ENCODE data around the gene KRT8.
"Not testable (repeated sequence)": the region's sequence is repeated elsewhere in the genome, so short reads cannot be mapped to it uniquely, and the experiment has no call there.

Gene KRT8

DNA sequence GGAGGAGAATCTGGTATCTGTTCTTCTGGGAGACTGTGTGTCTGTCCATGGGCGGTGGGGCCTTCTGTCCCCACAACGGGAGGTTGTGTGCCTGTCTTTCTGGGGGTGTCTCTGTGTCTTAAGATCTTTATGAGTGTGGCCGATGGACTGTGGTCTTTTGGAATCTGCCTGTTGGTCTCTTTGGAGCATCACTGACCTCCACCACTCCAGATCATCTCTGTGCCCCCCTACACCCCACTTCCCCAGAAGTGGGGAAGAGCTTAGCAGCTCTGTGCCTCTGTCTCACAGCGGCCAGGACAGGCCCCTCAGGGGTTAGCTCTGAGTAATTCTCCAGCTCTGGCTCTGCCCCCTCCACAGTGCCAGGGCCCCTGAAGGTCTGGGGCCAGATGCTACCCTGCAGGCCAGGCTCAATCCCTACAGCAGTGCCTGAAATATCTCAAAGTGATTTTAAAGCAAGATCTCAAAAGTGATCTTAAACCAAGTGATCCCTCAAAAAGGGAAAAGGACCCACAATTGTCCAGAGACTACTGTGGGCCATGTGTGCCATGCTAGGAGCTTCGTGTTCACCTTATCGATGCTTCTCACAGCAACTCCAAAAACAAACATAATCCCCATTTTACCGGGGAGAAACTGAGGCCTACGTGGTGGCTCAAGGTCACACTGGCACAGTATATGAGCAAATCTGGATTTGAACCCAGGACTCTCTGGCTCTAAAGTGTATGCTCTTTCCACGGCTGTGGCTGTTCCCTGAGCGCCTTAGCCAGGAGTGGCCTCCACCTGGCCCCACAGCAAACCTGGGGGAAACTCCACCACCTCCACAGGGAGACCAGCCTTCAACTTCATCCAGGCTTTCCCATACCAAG, 30.1 kb downstream of the KRT8 start:
- DNase-seq (ENCODE audit: low spot score), result no peak

DNA sequence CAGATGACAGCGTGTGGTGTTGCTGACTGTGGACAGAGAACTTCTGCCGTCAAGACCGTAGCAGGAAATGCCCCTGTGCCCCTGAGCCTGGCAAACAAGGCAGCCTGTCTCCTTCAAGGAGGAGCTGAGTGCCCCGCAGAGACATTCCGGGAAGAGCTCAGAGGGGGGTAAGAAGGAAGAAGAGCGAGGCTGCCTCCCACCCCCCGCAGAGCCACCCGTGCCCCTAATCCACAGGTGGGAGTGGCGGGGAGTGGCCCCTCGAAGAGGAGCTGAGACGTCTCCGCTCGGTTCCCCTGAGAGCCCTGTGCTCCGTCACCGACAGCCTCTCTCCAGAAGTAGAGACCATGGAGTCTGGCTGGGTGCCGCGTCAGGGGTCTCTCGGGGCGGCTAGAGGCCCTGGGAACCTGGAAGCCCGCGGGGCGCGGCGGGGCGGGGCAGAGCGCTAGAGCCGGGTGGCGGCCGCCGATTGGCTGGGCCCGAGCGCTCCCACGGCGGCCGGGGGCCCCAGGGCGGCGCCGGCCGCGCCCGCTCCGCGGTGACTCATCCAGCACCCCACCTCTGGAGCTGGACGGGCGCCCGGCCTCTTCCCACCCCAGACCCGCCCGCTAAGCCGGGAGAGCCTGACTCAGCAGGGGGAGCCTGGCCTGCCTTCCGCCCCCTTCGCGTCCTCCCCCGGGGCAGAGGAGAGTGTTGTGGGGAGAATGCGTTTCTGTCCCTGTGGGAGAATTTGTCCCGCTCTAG, 30.9 kb downstream of the KRT8 start:
- peak; percentile 99 for DNase-seq (ENCODE audit: low spot score)

DNA sequence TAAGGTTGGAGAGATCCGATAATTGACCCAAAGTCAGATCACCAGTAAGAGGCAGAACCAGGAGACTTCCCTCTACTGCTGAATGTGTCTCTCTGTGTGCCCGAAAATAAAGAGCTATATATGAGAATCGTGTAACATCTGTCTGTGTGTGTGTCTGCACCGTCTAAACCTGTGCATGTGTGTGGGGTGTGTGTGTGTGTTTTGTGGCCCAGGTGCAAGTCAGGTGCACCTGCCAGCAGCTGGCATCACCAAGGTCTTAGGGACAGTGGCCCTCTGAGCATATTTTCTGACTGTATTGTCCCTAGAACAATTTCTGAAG, 31.4 kb downstream of the KRT8 start:
- DNase-seq (ENCODE audit: low spot score), result no peak

DNA sequence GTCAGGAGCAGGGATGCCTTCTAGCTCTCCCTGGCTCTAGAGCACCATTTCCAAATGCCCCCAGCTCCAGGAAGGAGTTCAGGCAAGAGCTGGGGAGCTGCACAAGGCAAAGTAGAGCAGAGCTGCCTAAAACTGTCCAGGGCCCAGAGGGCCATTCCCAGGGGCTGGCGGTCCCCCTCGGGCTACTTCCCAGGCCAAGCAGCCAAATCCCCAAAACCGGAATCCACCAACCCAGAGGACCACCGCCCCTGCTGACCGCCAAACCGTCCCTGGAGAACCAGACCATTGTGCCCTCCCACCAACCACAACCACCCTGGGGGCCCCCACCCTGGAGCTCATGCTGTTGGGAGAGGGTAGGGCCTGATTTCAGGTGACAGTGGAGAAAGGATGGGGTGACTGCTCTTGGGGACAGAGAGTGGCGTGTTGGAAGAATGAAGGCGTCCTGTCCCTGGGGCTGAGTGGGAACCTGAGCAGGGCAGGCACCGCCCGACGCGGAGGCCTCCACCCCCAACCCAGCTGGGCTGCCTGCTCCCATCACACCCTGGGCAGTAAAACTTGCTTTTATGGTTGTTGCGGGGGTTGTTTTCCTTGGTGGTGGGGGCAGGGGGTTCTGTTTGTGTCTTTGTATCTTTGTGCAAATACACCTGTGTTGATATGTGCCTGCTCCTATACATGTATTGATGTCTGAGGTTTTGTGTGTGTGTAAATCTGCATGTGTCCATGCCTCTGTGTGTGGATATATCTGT, 32.1 kb downstream of the KRT8 start:
- no peak for DNase-seq (ENCODE audit: low spot score)

DNA sequence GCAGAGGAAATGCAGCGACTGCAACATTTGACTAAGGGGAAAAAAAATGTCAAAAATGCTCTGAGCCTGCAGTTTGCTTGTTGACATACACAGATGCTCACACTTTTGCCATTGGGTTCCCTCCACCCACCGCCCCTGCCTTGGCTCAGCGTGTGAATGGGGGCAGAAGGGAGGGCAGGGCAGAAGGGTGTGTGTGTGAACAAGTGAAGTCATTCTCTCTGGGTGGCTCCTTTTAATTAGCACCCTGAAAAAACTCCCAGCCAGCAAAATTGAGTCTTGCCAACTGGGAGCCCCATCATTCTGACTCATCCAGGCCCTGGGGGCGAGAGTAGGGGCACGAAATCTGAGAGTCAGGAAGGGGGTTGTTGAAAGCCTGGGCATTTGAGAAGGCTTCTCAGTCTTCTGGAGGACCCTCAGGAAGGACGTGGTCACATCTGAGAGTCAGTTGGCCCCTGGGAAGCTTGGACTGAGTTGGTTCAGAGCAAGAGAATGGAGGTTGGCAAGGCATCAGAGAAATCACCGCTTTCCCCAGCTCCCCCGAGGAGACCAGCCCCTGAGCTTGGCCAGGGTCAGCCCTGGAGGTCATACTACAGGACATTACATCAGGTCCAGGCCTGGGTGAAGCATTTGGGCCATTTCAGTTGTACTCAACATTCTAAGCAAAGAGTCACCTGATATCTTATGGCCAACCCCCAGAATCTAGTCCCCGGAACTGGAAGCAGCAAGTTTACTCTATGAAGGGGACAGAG, 33.4 kb downstream of the KRT8 start:
- DNase-seq (ENCODE audit: low spot score), result peak; percentile 87

DNA sequence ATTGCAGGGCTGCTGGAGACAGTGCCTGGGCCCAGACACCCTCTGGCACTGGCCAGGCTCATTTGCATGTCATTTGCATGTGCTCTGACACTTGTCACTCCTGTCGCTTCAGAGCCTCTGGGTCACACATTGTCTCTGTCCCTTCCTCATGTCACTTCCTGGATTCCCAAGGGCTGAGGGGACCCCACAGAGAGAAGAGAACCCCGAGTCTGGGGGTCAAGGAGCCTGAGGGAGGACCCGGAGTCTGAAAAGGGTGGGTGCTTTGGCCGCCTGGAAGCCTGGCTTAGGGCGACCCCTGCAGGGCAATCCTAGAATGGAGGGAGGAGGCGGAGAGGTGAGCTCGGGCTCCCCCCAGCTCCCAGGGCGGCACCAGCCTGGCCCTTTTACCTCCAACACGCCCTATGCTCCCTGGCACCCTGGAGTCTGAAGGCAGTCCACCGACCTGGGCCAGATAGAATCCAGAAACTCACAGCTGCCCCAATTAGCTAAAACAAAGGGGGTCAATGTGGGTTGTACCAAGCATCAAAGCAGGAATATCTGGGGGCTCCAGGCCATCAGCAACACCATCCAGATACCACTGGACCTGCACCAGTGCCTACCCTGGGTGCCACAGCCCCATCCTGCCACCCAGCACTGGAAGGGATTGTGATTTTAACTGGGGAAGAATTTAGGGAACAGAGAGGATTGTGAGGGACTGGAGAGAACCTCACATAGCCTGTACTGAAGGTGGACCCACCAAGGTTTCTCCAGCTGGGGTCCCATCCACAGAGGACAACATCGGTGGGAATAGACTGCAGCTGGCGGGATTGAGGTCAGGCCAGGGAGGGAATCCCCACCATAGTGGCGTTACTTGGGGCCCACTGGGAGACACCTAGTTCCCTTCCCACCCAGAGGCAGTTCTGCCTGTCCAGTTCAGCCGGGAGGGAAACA, 34.2 kb downstream of the KRT8 start:
- DNase-seq (ENCODE audit: low spot score), result peak; percentile 78

DNA sequence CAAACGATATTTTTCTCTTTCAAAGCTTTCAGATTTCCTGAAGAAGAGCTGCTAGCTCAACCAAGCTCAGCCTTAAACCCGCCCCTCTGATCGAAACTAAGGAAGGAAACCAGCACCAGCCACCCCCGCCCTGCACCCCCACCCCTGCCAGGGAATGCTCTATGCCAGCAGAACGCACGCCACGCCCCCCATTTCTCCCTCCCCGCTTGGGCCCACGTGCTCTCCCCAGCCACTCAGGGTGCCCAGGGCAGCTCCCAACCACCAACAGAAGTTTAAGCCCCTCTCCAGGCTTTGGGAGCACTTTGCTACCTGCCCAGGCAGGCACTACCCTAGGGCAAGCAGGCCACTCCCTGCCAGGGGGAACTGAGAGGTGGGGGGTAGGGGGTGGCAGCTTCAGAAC, 37.2 kb downstream of the KRT8 start:
- no peak for DNase-seq (ENCODE audit: low spot score)

DNA sequence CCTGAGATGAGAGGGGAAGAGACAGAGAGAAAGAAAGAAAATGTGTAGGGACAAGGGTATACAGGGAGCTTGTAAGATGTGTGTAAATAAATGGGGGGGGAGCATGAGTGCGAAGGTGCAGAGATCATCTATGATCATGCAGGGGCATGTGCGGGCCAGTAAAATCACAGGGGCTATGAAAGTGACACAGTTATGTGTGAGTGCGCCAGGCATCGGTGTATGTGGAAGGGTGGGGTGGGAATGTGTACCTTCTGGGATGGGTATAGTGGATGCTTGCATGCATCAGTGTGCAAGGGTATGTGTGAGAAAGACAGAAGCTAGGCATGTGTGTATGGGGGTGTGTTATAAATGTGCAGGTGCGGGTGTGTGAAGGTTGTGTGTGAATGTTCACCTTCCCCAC, 37.7 kb downstream of the KRT8 start:
- DNase-seq (ENCODE audit: low spot score), result no peak

DNA sequence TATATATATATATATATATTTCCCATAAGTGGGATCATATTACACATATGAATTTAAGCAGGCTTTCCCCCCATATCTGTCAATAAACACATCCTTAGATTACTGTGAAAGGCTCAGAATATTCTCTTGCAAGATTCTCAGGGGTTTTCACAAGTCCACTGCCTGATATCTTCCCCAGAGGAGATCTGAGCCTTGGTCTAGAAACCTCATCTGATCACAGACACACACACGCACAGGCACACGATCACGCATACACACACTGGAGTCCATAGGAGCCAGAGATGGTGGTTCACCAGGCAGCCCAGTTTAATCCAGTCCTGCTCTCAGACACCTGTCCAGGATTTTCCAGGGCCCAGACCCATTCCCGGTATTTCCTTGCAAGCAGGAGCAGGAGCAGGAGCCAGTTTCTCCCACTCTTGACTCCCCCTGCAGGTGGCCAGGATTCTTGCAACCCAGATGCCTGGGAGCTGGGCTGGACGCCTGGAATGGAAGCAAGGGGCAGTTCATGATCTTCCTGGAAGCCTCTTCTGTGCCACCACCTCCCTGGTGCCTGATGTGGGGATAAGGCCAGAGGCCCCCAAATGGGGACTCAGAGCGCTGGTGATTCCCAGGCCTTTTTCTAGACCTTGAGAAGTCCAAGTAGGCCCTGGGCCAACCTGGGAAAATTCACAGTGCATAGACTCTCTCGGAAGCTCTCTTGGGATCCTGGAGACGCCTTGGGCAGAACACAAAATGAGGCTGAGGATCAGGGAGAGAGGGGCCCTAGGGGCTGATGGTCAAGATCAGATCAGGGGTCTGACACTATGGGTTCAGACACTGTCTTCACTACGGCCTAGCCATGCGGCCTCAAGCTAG, 39.6 kb downstream of the KRT8 start:
- DNase-seq (ENCODE audit: low spot score), result peak; percentile 89

DNA sequence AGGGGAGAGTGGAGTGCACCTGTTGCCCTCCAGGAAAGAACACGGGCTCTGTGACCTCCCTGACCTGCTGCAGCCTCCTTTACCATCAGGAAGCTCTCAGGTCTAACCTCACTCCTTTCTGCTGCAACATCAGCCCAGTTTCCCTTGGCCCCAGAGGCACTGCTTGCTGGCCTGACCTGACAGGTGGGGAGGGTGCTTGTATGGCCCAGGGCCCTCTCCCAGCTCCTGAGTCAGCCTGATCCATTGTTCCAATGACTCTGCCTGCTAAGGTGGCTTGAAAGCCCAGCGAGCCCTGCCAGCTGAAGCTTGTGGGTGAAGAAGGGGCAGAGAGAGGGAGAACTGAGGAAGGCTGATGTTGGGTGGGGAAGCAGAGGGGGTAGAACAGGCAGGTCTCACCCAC, 42.9 kb downstream of the KRT8 start:
- DNase-seq (ENCODE audit: low spot score), result no peak

DNA sequence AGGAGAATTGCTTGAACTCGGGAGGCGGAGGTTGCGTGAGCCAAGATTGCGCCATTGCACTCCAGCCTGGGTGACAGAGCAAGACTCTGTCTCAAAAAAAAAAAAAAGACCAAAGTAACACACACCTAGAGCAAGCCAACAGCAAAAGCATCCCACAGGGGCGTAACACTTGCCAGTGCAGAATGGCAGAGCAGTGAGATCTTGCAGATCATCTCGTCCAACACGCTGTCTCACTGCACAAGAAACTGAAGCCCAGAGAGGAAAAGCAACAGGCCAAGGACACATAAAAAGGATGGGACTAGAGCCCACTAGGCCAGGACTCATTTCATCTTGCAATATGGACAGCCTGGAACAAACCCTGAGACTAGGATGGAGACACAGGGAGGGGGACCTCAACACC, 43.4 kb downstream of the KRT8 start:
- no peak for DNase-seq (ENCODE audit: low spot score)

DNA sequence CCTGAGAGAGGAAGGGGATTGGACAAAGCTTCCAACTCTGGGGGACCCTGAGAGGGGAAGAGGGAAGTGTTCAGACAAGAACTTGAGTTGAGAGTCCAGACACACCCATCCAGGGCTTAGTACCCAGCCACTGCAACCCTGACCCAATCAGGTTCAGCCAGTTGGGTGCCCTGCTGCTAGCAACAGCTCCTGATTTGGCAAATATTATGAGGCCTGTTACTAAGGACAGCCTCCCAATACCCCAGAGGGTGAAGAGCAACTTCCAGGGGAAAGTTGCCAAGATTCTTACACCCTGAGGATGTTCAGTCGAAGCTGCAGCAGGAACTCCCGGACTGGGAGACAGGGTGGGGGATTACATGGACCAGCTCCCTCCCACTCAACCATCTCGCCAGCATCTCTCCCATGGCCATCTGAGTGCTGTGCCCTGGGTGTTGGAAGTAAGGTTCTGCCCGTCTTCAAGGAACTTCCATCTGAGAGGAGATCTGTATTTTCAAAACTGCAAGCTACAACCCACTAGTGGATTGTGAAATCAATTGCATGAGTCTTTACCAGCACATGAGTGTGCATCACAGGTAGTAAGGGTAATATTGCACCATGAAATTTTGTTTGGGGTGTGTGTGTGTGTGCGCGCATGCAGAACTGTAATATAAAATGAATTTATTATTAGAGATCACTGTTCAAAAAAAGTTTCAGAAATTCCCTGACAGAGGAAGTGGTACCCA, 44.6 kb downstream of the KRT8 start:
- DNase-seq (ENCODE audit: low spot score), result peak; percentile 75

DNA sequence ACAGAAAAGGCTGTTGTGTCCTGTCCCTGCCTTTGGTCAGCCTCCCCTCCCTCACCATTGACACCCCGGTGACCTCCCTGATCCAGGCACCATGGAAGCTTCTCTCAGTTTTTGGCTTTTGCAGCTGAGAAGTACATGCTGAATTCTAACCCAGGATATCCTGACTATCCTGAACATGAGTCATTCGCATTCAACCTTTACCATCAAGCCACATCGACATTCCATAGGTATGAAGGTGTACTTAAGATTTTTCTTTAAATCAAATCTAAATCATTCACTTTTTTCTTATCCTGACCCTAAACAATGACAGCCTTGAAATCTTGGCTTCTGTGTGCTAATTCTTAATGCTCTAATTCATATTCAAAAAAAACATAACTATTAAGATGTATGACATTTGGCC, 47.4 kb downstream of the KRT8 start:
- DNase-seq (ENCODE audit: low spot score), result no peak

DNA sequence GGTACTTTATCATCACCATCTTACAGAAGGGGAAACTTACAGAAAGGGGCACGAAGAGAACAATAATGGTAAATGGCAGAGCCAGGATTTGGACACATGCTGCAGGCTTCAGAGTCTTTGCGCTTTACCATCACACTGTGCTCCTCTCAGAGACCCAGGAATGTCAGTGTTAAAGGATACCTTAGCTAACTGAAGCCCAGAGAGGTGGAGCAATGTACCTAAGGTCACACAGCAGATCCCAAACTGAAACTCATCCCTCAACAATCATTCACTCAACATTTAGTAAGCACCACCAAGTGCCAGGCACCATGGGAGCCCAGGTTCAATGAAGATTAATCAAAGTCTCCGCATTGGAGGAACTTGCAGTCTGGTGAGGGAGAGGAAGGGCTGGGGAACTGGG, 48.1 kb downstream of the KRT8 start:
- DNase-seq (ENCODE audit: low spot score), result no peak

DNA sequence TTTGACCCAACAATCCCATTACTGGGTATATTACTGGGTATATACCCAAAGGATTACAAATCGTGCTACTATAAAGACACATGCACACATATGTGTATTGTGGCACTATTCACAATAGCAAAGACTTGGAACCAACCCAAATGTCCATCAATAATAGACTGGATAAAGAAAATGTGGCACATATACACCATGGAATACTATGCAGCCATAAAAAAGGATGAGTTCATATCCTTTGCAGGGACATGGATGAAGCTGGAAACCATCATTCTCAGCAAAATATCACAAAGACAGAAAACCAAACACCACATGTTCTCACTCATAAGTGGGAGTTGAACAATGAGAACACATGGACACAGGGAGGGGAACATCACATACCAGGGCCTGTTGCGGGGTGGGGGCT, 48.8 kb downstream of the KRT8 start:
- not testable (repeated sequence) for DNase-seq (ENCODE audit: low spot score)

DNA sequence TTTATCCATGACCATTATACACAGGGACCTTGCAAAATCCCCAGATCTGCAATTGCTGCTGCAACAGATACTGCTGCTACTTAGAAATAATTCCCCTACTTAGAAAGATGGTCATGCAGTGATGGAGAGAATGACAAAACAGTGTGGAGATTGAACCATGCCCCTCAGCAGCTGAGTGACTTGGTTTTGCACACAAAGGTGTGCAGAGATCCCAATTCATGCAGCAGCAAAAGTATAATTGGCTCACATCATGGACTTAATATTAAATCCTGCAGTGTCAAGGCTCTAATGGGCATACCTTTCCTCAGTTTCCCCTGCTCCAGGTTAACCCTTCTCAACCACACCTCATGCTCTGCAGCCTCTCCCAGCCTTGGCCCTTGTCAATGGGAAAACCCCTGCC, 53.1 kb downstream of the KRT8 start:
- no peak for DNase-seq (ENCODE audit: low spot score)

DNA sequence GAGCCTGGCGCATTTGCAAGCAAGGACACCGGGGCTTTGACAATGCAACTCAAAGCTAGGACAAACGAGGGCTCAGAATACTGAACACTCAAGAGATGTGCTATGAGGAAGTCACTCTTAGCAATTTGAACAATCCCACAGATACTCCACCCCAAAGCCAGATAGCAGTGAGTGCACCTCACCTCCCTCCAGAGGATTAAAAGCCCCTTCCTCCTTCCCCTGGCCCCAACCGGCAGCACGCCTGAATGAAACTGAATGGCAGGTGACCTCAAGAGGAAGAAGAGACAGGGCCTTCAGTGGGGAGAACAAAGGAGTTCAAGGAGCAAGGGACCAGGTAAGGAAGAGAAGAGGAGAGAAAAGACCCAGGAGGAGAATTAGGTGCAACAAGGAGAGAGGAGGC, 54.2 kb downstream of the KRT8 start:
- DNase-seq (ENCODE audit: low spot score), result no peak

DNA sequence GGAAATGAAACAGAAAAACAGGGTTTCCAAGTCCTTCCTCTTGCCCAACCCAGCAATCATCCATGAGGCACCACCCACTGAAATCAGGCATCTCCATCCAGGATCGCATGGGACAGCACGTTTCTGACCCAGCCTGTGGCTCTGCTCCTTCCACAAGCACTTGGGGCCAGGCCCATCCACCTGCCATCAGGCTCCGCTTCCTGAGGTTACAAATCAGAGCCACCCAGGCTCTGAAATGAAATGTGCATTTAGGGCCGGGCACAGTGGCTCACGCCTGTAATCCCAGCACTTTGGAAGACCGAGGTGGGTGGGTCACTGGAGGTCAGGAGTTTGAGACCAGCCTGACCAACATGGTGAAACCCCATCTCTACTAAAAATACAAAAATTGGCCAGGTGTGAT, 55.4 kb downstream of the KRT8 start:
- DNase-seq (ENCODE audit: low spot score), result no peak

DNA sequence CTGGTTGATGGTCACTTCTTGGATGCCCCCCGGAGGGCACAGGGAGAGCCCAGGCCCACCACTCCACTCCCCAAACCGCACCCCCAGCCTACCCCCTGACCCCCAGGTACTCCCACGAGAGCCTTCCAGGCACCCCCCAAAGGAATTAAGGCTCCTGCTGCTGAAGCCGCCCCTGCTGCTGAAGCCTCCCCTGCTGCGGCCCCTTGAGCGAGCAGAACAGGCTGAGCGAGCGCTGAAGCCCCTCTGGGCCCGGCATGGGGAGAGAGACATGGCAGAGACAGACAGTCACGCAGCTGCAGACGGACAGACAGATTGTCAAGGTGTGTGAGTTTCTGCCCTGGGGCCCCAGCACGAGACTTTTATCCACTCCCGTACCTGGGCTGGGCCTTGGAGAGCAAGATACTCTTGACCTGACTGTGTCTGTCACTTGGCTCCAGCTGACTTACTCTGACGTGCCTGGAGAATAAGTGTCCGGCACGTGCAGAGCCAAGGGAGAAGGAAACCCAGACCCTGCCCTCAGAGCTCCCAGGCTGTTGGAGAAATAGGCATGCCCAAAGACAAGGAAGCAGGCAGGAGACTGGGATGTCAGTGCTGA, 56.1 kb downstream of the KRT8 start, which contains the start of gene KRT78:
Gene KRT78, minus strand, starts transcription at position 334 of the 595 bp plus-strand sequence. Its CDS starts 64 bp downstream, at position 270.
- DNase-seq (ENCODE audit: low spot score), result no peak

Measured in hepatic stellate cell (primary cell).